Keratinocyte (primary cell): ENCODE measurements around the gene SIGLEC11. TPM values are rescaled to one million over a fixed set of nuclear protein-coding genes. Genes with fewer than 3 reads are reported as not detected.

Source experiments
- DNase-seq: peaks from one replicate; pipeline ENCODE4 v3.0.0-alpha.2; 2011; ENCODE audit warnings: low read depth, missing footprints, low spot score
- FAIRE-seq: peaks from 2 replicates; lab custom pipeline; 2011; peaks lifted over from hg19 to GRCh38; lab: Jason Lieb, UNC
- H2AFZ ChIP-seq: 2 replicates; pipeline ENCODE4 v1.6.0; 2012; ENCODE audit warnings: low read length, control low read depth, inconsistent platforms; ENCODE audit not compliant: control insufficient read depth
- H3K27ac ChIP-seq: 2 replicates; pipeline ENCODE4 v1.5.1; 2011; ENCODE audit warnings: low read length; ENCODE audit not compliant: control insufficient read depth, insufficient read depth
- H3K27me3 ChIP-seq: 3 replicates; pipeline ENCODE4 v1.6.0; 2011; ENCODE audit warnings: low read length; ENCODE audit not compliant: control insufficient read depth, insufficient read depth; ENCODE audit errors: extremely low read depth
- H3K36me3 ChIP-seq, 2 experiments: 2 replicates in 1 of 2; 3 replicates in 1 of 2; pipeline ENCODE4 v1.5.1; 2011; ENCODE audit warnings: low read length in 2 of 2, mild to moderate bottlenecking in 1 of 2; ENCODE audit not compliant: control insufficient read depth in 2 of 2, insufficient read depth in 2 of 2; ENCODE audit errors: extremely low read depth in 1 of 2
- H3K4me1 ChIP-seq: 3 replicates; pipeline ENCODE4 v1.5.1; 2011; ENCODE audit warnings: low read length; ENCODE audit not compliant: control insufficient read depth, insufficient read depth; ENCODE audit errors: extremely low read depth
- H3K4me2 ChIP-seq: 3 replicates; pipeline ENCODE4 v1.6.0; 2011; ENCODE audit warnings: low read depth, low read length; ENCODE audit not compliant: control insufficient read depth, insufficient read depth; ENCODE audit errors: extremely low read depth
- H3K4me3 ChIP-seq, 3 experiments: fragments of 200-600 bp in 1 of 3; sonication (generic) in 1 of 3; 2 replicates in 2 of 3; 3 replicates in 1 of 3; pipeline ENCODE4 v1.5.1; 2011 to 2016; ENCODE audit warnings: low read length in 3 of 3, mild to moderate bottlenecking in 3 of 3, control low read depth in 2 of 3, inconsistent platforms in 1 of 3, low read depth in 1 of 3, mixed read lengths in 1 of 3, mixed run types in 1 of 3, moderate library complexity in 1 of 3; ENCODE audit not compliant: control insufficient read depth in 2 of 3, insufficient read depth in 2 of 3; ENCODE audit errors: extremely low read depth in 1 of 3
- H3K79me2 ChIP-seq: 2 replicates; pipeline ENCODE4 v1.6.0; 2012; ENCODE audit warnings: low read length; ENCODE audit not compliant: control insufficient read depth, insufficient read depth
- H3K9ac ChIP-seq: 3 replicates; pipeline ENCODE4 v1.6.0; 2011; ENCODE audit warnings: low read length; ENCODE audit not compliant: control insufficient read depth, insufficient read depth; ENCODE audit errors: extremely low read depth
- H3K9me1 ChIP-seq: 3 replicates; pipeline ENCODE4 v1.6.0; 2011; ENCODE audit warnings: low read length; ENCODE audit not compliant: control insufficient read depth, insufficient read depth; ENCODE audit errors: extremely low read depth
- H3K9me3 ChIP-seq: 2 replicates; pipeline ENCODE4 v1.5.1; 2012; ENCODE audit warnings: low read depth, low read length; ENCODE audit not compliant: control insufficient read depth
- H4K20me1 ChIP-seq: 3 replicates; pipeline ENCODE4 v1.6.0; 2011; ENCODE audit warnings: low read length; ENCODE audit not compliant: control insufficient read depth, insufficient read depth; ENCODE audit errors: extremely low read depth
- EZH2 ChIP-seq: IDR thresholded peaks from one replicate; pipeline ENCODE4 v1.6.1; 2012; ENCODE audit warnings: inconsistent platforms, mild to moderate bottlenecking, low read length, moderate library complexity
- dilution Hi-C: fragments of 300-500 bp; cut with MboI; formaldehyde crosslinking; loops from one replicate; pipeline ENCODE4 v1.7.0; 2020; ENCODE audit warnings: low sequenced_read_pairs; ENCODE audit not compliant: extremely low pct_ligation_motif_present
- polyA plus RNA-seq, 5 experiments: library from polyadenylated mRNA; depleted of rRNA in 3 of 5; stranded (reverse) in 3 of 5; stranded (forward) in 1 of 5; unstranded in 1 of 5; fragments of >200 nt; gene quantifications; 1 replicate in 1 of 5; 2 replicates in 3 of 5; 3 replicates in 1 of 5; pipeline versions ENCODE4 v1.2.1 to v1.2.3, GENCODE V29; 2011 to 2012; ENCODE audit warnings: missing spikeins in 2 of 5, low read depth in 1 of 5, low replicate concordance in 1 of 5
- TF ChIP-seq, protein P1 (sequence below), 3 experiments: IDR thresholded peaks in 1 of 3; conservative IDR thresholded peaks in 1 of 3; optimal IDR thresholded peaks in 1 of 3; 2 replicates in 2 of 3; 3 replicates in 1 of 3; pipeline versions ENCODE3 to v1.5.1; 2011; ENCODE audit warnings: low read length in 3 of 3, mild to moderate bottlenecking in 3 of 3, moderate library complexity in 2 of 3, control low read depth in 1 of 3, inconsistent platforms in 1 of 3; ENCODE audit not compliant: insufficient read depth in 2 of 3; ENCODE audit errors: extremely low read depth in 1 of 3

Gene SIGLEC11
- polyA plus RNA-seq, 1 donor (not counting 4 experiments of a cell fraction or from before 2014, with no cell fraction given), result not detected

DNA sequence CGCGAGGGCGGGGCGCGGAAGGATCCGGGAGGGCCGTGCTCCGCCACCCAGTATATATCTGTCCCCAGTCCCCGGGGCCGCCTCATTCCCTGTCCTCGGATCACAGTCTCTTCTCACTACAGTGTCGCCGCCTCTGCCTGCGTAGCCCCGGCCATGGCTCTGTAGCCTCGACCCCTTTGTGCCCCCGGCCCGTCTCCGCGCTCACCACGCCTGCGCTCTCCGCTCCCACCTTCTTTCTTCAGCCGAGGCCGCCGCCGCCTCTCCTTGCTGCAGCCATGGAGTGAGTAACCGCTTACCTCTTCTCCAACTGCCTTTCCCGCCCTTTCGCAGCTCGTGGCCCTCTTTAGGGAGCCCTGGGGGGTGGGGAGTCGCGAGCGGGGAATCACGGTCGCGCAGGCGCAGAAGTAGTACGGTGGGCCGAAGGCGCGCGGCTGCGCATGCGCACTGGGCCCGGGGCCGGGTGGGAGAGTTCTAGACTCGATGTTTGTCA, 31.8 kb downstream of the SIGLEC11 start, which contains the start of the genes ATF5 and NUP62:
ATF5 (plus strand) TSS at position 85 of the 490 bp plus-strand sequence. CDS start 1,646 bp downstream, outside the sequence.
NUP62 (minus strand) TSS at position 384 of the 490 bp plus-strand sequence. CDS start 19,697 bp downstream, outside the sequence.
- peak within 1 kb of the TSS; percentile 97 for H3K27ac ChIP-seq
- DNase-seq (peak; percentile 80), FAIRE-seq (no peak)

GRCh38 chr19:49927526-49928264, 33.3 kb downstream of the SIGLEC11 start:
- FAIRE-seq (no peak), DNase-seq (no peak)
- no peak overlapping the region for H3K9ac ChIP-seq
- H3K79me2 ChIP-seq, result peaks cover 61% of the 10 kb centered on the region
- no peak overlapping the region for H2AFZ ChIP-seq
- peaks cover 22% of the 10 kb centered on the region for H3K4me1 ChIP-seq
- no peak overlapping the region for H3K4me3 ChIP-seq
- peak overlapping the region; percentile 33 for H3K4me2 ChIP-seq
- H3K36me3 ChIP-seq, result peaks cover 15 to 35% of the 10 kb centered on the region in 2 experiments
- H3K9me1 ChIP-seq, result peaks cover 2% of the 10 kb centered on the region
- dilution Hi-C loops, result no loop called here
- no peak for TF ChIP-seq EZH2
- TF ChIP-seq, protein P1, sequence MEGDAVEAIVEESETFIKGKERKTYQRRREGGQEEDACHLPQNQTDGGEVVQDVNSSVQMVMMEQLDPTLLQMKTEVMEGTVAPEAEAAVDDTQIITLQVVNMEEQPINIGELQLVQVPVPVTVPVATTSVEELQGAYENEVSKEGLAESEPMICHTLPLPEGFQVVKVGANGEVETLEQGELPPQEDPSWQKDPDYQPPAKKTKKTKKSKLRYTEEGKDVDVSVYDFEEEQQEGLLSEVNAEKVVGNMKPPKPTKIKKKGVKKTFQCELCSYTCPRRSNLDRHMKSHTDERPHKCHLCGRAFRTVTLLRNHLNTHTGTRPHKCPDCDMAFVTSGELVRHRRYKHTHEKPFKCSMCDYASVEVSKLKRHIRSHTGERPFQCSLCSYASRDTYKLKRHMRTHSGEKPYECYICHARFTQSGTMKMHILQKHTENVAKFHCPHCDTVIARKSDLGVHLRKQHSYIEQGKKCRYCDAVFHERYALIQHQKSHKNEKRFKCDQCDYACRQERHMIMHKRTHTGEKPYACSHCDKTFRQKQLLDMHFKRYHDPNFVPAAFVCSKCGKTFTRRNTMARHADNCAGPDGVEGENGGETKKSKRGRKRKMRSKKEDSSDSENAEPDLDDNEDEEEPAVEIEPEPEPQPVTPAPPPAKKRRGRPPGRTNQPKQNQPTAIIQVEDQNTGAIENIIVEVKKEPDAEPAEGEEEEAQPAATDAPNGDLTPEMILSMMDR (optimal IDR thresholded peaks at IDR 0.05 in 1 of 3, IDR thresholded peaks at IDR 0.05 in 1 of 3, conservative IDR thresholded peaks at IDR 0.05 in 1 of 3; ENCODE audit: extremely low read depth in 1 of 3, insufficient read depth in 2 of 3, low read length in 3 of 3), result no peak
- H4K20me1 ChIP-seq, result peaks cover 3% of the 10 kb centered on the region
- H3K27me3 ChIP-seq, result no peaks in the 10 kb centered on the region
- H3K9me3 ChIP-seq, result no peaks in the 10 kb centered on the region
- H3K27ac ChIP-seq, result peak overlapping the region; percentile 97

More for the DNA sequence above, 31.8 kb downstream of the SIGLEC11 start, which contains the start of the genes ATF5 and NUP62:
- Histone ChIP-seq H3K27me3 (no peaks in the 10 kb centered on the region), H4K20me1 (peaks cover 3% of the 10 kb centered on the region), H3K9ac (peak within 1 kb of the TSS; percentile 98), H3K4me2 (peak within 1 kb of the TSS; percentile 88), H3K9me3 (no peaks in the 10 kb centered on the region), H3K4me1 (peaks cover 22% of the 10 kb centered on the region), H3K36me3 (peaks cover 13 to 24% of the 10 kb centered on the region in 2 experiments), H3K79me2 (peaks cover 46% of the 10 kb centered on the region), H3K9me1 (peaks cover 2% of the 10 kb centered on the region), H3K4me3 (peak within 1 kb of the TSS; percentile 82 to 97 (median 93)), H2AFZ (peak within 1 kb of the TSS; percentile 96)
- dilution Hi-C loops, result no loop called here
- TF ChIP-seq, protein P1 (optimal IDR thresholded peaks at IDR 0.05 in 1 of 3, IDR thresholded peaks at IDR 0.05 in 1 of 3, conservative IDR thresholded peaks at IDR 0.05 in 1 of 3; ENCODE audit: extremely low read depth in 1 of 3, insufficient read depth in 2 of 3, low read length in 3 of 3), result no peak
- no peak for TF ChIP-seq EZH2
